DMS53 (cell line): ENCODE results near the gene MNS1.
"Not testable (repeated sequence)": the region's sequence is repeated elsewhere in the genome, so short reads cannot be mapped to it uniquely, and the experiment has no call there.

ENCODE experiments used
- DNase-seq: peaks from one replicate; lab custom pipeline; 2025; lab: John Stamatoyannopoulos, UW

Gene MNS1

GRCh38 chr15:56464893-56465520 lies at the start of gene MNS1:
MNS1 (minus strand) TSS chr15:56465137; CDS start chr15:56464972, 165 bp downstream.
- peak; percentile 98 for DNase-seq

GRCh38 chr15:56496635-56497034 lies 31.7 kb upstream of the MNS1 start:
- DNase-seq: peak; percentile 76

DNA sequence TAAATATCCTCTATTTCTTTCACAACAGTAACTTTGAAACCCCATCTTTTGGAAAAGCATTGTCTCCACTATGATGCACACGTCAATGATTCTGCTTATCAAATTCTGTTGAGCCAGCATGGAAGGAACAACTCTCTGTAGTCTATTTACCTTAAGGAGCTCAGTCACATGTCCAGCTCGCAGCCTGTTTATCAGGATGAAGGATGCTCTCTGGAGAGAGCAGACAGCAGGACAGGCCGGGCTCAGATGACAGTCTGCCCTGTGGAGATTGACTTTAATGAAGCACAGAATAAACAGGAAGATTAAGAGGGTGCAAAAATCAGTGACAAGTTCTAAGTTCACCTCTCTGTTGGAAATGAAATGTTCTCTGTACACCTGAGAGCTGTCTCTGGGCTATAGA lies 30.6 kb upstream of the MNS1 start:
- DNase-seq: no peak

DNA sequence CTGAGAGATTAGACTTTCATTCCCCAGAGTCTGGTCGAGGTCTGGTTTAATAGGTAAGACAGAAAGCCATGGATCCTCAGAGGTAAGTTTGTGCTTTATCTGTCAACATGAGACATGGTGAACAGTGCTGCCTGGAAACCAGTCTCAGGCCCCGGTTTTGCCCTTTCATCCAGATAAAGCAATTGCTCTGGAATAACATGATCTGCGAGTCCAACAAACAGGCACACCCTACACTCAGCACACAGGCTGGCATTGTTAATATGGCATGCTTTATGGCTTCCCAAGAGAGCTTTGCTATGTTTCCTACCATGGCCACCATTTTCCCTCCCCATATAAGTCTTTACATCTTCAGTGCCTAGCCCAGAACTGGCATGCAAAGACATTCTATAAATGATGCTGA lies 30.1 kb upstream of the MNS1 start:
- no peak for DNase-seq

- no peak for DNase-seq
Observed at GRCh38 chr15:56492791-56493555, 28.0 kb upstream of the MNS1 start.

- DNase-seq: no peak
Observed at GRCh38 chr15:56492236-56492635, 27.3 kb upstream of the MNS1 start.

- DNase-seq: peak; percentile 83
Observed at GRCh38 chr15:56491110-56491722, 26.3 kb upstream of the MNS1 start.

DNA sequence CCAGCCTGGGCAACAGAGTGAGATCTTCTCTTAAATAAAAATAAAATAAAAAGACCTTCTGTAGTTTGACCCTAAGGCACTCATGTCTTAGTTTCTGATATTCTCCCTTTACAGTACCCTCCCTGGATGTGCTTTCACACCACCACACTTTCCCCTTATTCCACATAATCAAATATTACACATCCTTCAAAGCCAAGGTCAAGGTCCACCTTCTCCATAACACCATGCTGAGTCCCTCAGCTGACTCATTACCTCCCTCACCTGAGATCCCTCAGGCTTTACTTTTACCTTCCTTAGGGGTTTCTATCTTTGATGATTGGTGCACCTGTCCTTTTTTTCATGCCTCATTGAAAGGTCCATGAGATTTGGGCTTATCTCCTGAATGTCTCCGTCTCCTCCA lies 25.5 kb upstream of the MNS1 start:
- DNase-seq: peak; percentile 38

- DNase-seq: not testable (repeated sequence)
Observed at GRCh38 chr15:56486206-56486605, 21.3 kb upstream of the MNS1 start.

GRCh38 chr15:56485426-56485825 lies 20.5 kb upstream of the MNS1 start:
- DNase-seq: not testable (repeated sequence)

- DNase-seq: no peak
Observed at GRCh38 chr15:56484287-56484686, 19.4 kb upstream of the MNS1 start.

- no peak for DNase-seq
Observed at GRCh38 chr15:56475351-56475750, 10.4 kb upstream of the MNS1 start.

- no peak for DNase-seq
Observed at GRCh38 chr15:56473017-56473416, 8.1 kb upstream of the MNS1 start.

DNA sequence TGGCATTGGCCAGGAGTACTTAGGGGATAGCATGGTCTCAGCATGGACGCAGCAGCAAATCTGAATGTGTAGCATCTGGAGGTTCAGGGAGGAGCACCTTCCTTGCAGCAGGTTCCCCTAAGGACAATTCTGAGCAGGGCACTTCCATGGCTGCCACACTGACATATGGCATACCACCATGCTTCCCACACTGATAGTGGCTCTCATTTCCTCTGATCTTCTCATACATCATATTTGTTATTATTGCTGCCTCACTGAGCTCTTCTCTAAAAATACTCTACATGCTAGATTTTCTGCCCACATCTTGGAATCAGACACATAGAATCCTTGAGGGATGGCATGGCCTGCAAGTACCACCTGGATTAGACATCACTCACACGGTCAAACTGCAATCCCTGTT lies 7.3 kb upstream of the MNS1 start:
- DNase-seq: no peak

DNA sequence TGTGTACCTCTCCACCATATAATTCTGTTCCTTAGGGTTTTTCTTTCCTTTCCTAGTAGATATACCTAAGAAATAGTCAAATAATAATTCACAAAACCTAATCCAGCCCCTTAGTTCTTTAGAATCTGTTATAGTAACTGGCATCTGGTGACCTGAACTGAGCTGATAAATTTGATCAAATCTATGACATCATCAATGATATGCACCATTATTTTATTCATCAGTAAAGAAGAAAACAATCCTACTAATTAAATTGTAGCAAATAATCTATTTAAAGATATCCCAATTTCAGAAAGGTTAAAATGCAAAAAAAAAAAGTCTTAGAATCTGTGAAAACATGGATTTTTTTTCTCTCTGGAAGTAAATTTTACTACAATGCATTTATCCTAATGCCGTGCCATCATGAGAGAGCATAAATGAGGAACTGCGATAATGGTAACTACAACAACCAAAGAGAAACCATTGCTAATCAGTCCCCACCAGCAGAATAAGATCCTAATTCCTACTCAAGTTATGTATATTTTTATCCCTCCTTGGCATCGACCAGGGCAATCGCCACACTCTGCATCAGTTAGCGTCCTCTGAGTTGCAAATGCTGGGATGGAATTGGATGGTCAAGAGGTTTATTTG lies 6.6 kb upstream of the MNS1 start:
- DNase-seq: no peak

GRCh38 chr15:56469483-56469882 lies 4.5 kb upstream of the MNS1 start:
- no peak for DNase-seq

DNA sequence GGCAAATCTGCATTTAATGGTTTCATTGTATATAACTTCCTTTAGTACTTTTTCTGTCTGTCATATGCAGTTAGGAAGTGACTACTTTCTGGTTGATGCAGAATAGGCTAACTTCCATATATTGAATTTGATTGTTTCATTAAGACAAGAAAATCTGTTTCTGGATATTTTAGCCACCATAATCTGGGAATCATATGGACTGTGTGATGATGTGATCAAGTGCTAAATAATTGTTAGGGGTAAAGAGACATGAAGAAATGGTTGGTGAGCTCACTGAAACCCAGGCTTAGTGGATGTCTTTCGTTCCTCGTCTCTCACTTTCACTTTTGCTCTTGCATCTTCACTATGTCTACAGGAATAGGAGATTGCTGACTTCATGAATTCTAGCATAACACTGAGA lies 3.5 kb upstream of the MNS1 start:
- peak; percentile 52 for DNase-seq

- DNase-seq: no peak
Observed at GRCh38 chr15:56467616-56468015, 2.7 kb upstream of the MNS1 start.

DNA sequence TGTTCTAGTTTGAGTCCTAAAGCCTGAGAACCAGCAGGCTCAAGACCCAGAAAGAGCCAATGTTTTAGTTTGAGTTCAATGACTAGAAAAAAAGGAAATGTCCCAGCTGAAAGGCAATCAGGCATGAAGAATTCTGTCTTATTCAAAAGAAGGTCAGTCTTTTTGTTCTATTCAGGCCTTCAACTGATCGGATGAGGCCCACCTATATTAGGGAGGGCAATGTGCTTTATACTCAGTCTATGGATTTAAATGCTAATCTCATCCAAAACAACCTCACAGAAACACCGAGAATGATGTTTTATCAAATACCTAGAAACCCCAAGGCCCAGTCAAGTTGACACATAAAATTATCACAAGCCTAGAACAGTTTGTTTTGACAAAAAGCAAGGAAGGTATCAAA lies 4.0 kb downstream of the MNS1 start:
- DNase-seq: no peak

DNA sequence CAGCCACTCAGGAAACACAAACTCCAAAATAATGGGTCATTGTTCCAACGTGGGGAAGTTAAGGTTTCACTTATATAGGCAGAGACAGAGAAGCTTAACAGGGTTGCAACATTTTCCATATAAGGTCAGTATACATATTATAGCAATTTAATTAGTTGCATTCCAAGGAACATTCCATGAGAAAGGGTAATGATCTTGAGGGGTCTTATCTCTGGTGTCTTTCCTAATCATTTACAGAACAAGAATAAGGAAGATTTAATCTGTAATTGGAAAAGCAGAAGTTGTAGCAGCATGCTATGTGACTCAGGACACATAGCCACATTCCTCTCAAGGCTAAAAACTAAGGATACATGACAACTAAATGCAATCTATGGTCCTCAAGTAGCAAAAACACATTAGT lies 4.9 kb downstream of the MNS1 start:
- DNase-seq: no peak

- DNase-seq: no peak
Observed at GRCh38 chr15:56459096-56459495, 5.8 kb downstream of the MNS1 start.

- DNase-seq: no peak
Observed at GRCh38 chr15:56456229-56456628, 8.7 kb downstream of the MNS1 start.

- DNase-seq: no peak
Observed at GRCh38 chr15:56454836-56455235, 10.1 kb downstream of the MNS1 start.
